ENCODE results near the gene ZNF513.
A peak's percentile ranks its signal among the peaks of the same experiment; 100 is the strongest.

The ZNF513 gene

DNA sequence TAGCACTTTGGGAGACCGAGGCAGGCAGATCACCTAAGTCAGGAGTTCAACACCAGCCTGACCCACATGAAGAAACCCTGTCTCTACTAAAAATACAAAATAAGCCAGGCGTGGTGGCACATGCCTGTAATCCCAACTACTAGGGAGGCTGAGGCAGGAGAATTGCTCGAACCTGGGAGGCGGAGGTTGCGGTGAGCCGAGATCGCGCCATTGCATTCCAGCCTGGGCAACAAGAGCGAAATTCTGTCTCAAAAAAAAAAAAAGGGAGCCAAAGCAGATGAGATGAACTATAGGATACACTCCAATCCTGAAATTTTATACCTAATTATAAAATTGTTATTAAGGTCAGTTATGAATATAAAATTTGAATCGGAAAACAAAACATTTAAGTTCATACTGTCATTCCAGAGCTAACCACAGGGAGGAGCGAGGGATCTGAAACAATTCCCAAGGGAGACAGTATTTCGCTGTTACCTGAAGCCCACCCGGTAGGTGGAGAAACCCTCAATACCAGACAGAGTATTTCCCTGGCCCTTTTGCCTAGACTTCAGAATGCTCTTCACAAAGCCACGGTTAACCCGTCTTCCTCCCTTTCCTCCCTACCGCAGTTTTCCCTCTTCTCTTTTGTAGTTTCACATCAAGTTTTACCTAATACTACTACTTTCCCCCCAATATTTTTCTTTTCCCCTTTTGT is 27.4 kb upstream of the ZNF513 start:
- H3K4me3 Mint-ChIP-seq = peak overlapping the region; percentile 95
- H3K9me3 Mint-ChIP-seq (ENCODE audit: low read depth) = no peaks in the 10 kb centered on the region
- peaks cover 4% of the 10 kb centered on the region for H3K36me3 Mint-ChIP-seq
- peak overlapping the region; percentile 88 for H3K27ac Mint-ChIP-seq
- no peaks in the 10 kb centered on the region for H3K27me3 Mint-ChIP-seq
- H3K4me1 Mint-ChIP-seq (ENCODE audit: low read depth) = peaks cover 43% of the 10 kb centered on the region

DNA sequence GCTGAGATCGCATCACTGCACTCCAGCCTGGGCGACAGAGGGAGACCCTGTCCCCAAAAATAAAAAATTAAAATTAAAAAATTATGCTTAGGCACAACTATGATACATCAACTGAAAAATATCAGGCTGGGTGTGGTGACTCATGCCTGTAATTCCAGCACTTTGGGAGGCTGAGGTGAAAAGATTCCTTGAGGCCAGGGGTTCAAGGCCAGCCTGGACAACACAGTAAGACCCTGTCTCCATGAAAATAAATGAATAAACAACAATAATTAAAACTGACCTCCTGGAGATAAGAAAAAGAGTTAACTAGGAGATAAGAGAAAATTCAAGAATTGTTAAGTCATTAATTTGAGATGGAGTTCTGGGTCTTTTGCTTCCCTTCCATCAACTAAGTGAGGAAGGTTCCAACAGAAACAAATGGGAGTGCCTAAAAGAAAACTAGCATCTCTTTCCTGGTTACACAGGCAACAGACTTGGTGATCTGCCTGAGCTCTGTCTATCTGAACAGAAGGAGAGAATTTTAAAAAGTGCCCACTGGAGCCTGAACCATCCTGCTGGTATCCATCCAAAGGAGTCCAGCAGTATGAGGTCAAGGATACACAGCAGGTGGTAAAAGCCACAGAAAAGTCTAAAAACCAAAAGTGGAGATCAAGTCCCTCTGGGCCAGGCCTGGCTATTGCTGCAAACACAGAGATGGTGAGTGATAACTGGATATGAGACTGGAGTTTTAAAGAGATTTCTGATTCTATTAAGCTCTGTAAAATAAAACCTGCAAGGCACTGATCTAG is 20.0 kb upstream of the ZNF513 start:
- H3K4me3 Mint-ChIP-seq = no peak overlapping the region
- peaks cover 2% of the 10 kb centered on the region for H3K36me3 Mint-ChIP-seq
- H3K27ac Mint-ChIP-seq = peak overlapping the region; percentile 46
- H3K27me3 Mint-ChIP-seq = no peaks in the 10 kb centered on the region
- peaks cover 47% of the 10 kb centered on the region for H3K4me1 Mint-ChIP-seq (ENCODE audit: low read depth)
- H3K9me3 Mint-ChIP-seq (ENCODE audit: low read depth) = no peaks in the 10 kb centered on the region

DNA sequence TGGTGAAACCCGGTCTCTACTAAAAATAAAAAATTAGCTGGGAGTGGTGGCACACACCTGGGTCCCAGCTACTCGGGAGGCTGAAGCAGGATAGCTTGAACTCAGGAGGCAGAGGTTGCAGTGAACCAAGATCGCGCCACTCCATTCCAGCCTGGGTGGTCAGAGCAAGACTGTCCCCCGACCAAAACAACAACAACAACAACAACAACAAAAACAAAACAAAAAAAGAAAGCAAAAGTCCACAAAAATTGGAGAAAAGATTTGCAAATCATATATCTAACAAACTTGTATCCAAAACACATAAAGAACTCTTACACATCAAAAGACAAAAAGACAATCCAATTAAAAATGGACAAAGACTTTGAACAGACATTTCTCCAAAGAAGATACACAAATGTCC is 18.4 kb upstream of the ZNF513 start:
- no peak overlapping the region for H3K4me3 Mint-ChIP-seq
- H3K27ac Mint-ChIP-seq = no peak overlapping the region
- H3K9me3 Mint-ChIP-seq (ENCODE audit: low read depth) = no peaks in the 10 kb centered on the region
- peaks cover 43% of the 10 kb centered on the region for H3K4me1 Mint-ChIP-seq (ENCODE audit: low read depth)
- H3K36me3 Mint-ChIP-seq = peaks cover 2% of the 10 kb centered on the region
- H3K27me3 Mint-ChIP-seq = no peaks in the 10 kb centered on the region

DNA sequence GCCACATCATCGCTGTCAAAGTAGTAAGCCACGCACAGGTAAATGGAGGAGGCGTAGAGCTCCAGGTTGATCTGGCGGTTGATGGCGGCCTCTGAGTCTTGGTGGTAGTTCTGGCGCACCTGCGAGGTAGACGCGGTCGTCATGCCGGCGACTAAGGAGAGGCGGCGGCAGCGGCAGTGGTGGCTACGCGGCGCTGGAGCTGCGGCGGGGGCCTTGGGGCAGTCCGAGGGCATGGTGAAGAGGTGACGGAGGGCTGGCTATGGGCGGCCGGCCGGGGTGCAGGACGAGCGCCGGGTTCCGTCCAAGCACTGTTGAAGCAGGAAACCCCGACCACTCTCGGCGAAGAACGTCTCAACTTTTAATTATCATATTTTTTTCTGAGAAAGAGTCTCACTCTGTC is 12.7 kb upstream of the ZNF513 start:
- H3K27ac Mint-ChIP-seq = no peak overlapping the region
- H3K36me3 Mint-ChIP-seq = peaks cover 10% of the 10 kb centered on the region
- no peaks in the 10 kb centered on the region for H3K9me3 Mint-ChIP-seq (ENCODE audit: low read depth)
- no peak overlapping the region for H3K4me3 Mint-ChIP-seq
- peaks cover 38% of the 10 kb centered on the region for H3K4me1 Mint-ChIP-seq (ENCODE audit: low read depth)
- H3K27me3 Mint-ChIP-seq = no peaks in the 10 kb centered on the region

DNA sequence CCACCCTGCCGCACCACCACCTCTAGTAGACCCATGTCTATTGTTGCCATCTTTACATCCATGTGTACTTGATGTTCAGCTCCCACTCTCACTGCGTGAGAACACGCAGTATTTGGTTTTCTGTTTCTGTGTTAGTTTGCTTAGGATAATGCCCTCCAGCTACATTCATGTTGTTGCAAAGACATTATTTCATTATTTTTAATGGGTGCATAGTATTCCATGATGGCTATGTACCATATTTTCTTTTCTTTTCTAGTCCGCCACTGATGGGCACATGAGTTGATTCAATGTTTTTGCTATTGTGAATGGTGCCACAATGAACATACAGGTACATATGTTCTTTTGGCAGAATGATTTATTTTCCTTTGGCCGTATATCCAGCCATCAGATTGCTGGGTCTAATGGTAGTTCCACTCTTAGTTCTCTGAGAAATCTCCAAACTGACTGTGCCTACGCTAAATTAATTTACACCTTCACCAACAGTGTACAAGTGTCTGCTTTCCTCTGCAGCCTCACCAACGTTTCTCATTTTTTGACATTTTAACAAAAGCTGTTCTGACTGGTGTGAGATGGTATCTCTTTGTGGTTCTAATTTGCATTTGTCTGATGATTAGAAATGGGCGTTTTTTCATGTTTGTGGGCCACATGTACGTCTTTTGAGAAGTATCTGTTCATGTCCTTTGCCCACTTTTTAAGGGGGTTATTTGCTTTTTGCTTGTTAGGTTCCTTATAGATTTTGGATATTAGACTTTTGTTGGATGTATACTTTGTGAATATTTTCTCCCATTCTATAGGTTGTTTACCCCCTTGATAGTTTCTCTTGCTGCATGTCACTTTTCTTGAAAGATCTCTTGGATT is 10.5 kb upstream of the ZNF513 start:
- peaks cover 10% of the 10 kb centered on the region for H3K36me3 Mint-ChIP-seq
- peak overlapping the region; percentile 41 for H3K27ac Mint-ChIP-seq
- peak overlapping the region; percentile 49 for H3K4me3 Mint-ChIP-seq

DNA sequence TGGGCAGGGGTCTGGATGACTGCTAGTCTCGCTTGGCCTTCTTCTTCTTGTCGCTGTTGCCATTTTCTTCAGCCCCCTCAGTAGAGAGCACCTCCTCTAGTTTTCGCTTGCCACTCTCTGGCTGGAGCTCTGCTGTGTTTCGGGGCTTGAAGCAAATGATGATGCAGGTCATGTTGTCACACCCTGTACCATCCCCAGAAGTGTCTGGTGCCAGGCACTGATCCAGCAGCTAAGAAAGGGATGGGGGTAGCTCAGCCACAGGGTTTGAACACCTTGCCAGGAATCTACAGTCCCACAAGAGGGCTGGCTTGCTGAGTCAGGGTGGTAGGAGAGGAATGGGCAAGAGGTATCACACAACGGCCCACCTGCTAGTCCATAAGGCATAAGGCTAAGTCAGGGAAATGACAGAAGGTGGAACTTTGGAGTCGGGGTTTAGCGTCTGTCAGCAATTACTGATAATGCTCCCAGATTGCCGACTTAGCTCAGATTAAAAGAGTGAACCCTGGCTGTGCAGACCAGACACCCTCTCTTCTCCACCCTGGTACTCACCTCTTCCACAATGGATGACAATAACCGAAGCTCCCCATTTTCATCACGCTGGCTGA is 1.1 kb upstream of the ZNF513 start:
- Mint-ChIP-seq H3K4me1 (ENCODE audit: low read depth) (peaks cover 21% of the 10 kb centered on the region), H3K36me3 (peaks cover 12% of the 10 kb centered on the region), H3K27me3 (no peaks in the 10 kb centered on the region), H3K4me3 (peak overlapping the region; percentile 85), H3K9me3 (ENCODE audit: low read depth) (no peaks in the 10 kb centered on the region), H3K27ac (peak overlapping the region; percentile 94)

More for the DNA sequence above, 10.5 kb upstream of the ZNF513 start:
- H3K9me3 Mint-ChIP-seq (ENCODE audit: low read depth) = no peaks in the 10 kb centered on the region
- peaks cover 25% of the 10 kb centered on the region for H3K4me1 Mint-ChIP-seq (ENCODE audit: low read depth)
- H3K27me3 Mint-ChIP-seq = no peaks in the 10 kb centered on the region

DNA sequence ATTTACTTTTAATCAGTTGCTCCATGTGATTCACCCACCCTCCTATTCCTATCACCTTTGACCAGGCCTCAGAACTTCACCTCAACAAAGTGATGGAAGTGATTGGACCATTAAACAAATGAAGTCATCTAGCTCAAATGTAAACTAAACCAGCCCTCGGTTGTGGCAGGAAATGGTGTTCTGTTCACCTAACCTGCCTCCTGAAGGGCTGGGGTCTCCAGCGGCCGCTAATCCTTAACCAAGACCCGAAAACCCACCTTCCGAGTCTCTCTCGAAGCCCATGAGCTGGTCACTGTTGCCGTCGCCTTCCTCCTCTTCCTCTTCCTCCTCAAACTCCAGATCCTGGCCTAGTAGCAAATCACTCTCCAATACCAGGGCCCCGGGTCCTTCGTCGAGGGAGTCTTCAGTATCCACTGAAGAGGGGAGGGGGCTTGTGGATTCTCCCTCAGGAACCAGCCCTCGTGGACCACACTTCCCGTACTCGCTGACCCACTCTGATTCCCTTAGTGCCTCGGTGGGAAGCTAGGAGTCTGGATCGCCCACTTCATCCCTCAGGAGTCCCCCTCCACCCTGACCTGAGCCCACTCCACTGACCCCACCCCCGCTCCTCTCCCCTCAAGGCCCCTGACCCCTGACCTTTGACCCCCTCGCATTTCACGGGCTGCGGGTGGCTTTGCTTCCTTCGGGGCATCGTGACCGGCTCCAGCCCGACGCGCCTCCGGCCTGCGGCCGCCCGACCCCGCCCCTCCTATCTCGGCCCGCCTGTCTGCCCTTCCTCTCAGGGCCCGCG is 503 bp downstream of the ZNF513 start:
- Mint-ChIP-seq H3K36me3 (peaks cover 6% of the 10 kb centered on the region), H3K4me1 (ENCODE audit: low read depth) (peaks cover 21% of the 10 kb centered on the region), H3K27me3 (no peaks in the 10 kb centered on the region), H3K9me3 (ENCODE audit: low read depth) (no peaks in the 10 kb centered on the region), H3K4me3 (peak overlapping the region; percentile 93), H3K27ac (peak overlapping the region; percentile 96)

DNA sequence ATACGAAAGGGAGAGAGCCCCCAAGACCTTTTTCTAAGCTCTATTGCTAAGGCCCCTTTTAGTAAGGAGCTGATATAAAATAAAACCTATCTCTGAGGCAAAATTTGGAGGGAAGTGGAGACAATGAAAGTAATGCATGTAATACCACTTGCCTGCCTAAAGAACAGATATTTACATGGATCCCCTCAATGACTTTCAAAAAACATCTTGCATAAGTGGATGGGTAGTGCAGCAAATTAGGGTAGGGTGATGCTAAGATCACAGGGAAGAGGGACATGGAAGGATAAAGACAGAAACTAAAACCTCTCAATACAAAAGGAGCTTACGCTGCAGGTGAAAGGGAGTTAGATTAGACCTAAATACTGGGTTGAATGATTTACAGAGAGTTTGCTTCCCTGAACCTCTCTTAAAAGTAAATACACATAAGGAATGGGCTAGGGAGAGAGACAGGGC is 1.1 kb downstream of the ZNF513 start:
- no peaks in the 10 kb centered on the region for H3K27me3 Mint-ChIP-seq
- no peaks in the 10 kb centered on the region for H3K9me3 Mint-ChIP-seq (ENCODE audit: low read depth)
- peaks cover 22% of the 10 kb centered on the region for H3K4me1 Mint-ChIP-seq (ENCODE audit: low read depth)
- H3K27ac Mint-ChIP-seq = peak overlapping the region; percentile 96
- H3K36me3 Mint-ChIP-seq = peaks cover 5% of the 10 kb centered on the region
- H3K4me3 Mint-ChIP-seq = peak overlapping the region; percentile 93

DNA sequence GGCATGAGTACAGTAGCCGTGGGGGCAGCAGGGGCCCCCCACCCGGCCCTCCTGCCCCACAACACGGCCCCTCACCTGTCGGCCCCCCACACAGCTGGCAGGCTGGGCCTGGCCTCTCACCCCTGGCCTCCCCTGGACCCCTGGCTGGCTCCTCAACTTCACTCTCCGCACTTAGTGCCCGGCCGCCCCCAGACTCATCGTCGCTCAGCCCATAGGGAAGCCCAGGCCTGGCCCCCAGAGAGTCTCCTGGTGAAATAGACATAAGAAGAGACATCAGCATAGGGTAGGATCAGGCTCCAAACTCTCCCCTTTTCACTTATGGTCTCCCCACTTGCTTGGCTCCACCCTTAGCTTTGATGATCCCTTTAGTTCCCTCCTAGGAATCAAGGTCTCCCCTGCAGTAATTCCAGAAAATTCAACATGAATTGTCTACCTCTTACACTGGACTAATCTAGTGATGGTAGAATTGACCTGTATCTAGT is 1.7 kb downstream of the ZNF513 start:
- peaks cover 21% of the 10 kb centered on the region for H3K4me1 Mint-ChIP-seq (ENCODE audit: low read depth)
- H3K9me3 Mint-ChIP-seq (ENCODE audit: low read depth) = no peaks in the 10 kb centered on the region
- peaks cover 2% of the 10 kb centered on the region for H3K36me3 Mint-ChIP-seq
- H3K27ac Mint-ChIP-seq = peak overlapping the region; percentile 96
- peak overlapping the region; percentile 93 for H3K4me3 Mint-ChIP-seq
- H3K27me3 Mint-ChIP-seq = no peaks in the 10 kb centered on the region

DNA sequence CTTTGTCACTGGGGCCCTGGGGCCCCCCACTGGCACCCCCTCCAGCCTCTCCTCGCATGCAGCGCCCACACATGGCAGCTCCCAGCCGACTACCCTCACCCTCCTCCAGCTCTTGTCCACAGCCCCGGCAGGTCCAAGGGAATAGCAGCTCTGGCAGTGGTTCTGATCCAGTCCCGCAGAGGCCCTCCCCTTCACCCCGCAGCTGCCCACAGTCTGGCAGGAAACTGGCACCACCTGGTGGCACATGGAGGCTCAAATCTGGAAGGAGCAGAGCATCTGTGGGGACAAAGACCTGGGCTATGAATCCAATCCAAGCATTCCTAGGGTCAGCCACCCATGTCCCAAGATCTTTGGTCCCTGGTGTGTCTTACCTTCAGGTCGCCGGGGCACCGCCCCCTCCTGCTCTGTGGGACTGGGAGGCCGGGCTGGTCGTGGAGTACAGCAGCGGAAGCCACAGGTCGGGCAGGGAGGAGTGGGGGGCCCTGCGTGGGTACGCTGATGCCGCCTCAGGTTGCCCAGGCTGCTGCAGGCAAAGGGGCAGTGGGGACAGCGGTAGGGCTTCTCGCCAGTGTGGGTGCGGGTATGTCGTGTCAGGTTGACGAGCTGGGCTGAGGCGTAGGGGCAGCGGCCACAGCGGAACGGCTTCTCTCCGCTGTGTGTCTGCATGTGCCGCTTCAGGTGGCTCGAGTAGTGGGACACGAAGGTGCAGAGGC is 2.3 kb downstream of the ZNF513 start:
- Mint-ChIP-seq H3K9me3 (ENCODE audit: low read depth) (no peaks in the 10 kb centered on the region), H3K27me3 (no peaks in the 10 kb centered on the region), H3K27ac (peak overlapping the region; percentile 22), H3K4me3 (no peak overlapping the region), H3K4me1 (ENCODE audit: low read depth) (peaks cover 21% of the 10 kb centered on the region), H3K36me3 (no peaks in the 10 kb centered on the region)

DNA sequence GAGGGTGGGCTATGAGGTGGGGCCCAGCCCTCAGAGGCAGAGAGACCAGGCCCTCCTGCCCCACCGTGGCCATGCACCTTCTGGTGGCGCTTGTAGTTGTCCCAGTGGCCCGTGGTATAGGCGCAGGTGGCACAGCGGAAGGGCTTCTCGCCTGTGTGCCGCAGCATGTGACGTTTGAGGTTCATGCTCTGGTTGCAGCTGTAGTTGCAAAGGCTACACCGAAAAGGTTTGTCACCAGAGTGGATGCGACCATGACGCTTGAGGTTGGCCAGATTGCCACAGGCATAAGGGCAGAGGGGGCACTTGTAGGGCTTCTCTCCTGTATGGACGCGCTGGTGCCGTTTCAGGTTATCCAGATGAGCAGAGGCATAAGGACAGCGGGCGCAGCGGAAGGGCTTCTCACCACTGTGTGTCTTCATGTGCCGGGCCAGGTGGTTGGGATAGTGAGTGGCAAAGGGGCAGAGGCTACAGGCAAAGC is 2.9 kb downstream of the ZNF513 start:
- H3K36me3 Mint-ChIP-seq = no peaks in the 10 kb centered on the region
- no peak overlapping the region for H3K27ac Mint-ChIP-seq
- H3K9me3 Mint-ChIP-seq (ENCODE audit: low read depth) = no peaks in the 10 kb centered on the region

DNA sequence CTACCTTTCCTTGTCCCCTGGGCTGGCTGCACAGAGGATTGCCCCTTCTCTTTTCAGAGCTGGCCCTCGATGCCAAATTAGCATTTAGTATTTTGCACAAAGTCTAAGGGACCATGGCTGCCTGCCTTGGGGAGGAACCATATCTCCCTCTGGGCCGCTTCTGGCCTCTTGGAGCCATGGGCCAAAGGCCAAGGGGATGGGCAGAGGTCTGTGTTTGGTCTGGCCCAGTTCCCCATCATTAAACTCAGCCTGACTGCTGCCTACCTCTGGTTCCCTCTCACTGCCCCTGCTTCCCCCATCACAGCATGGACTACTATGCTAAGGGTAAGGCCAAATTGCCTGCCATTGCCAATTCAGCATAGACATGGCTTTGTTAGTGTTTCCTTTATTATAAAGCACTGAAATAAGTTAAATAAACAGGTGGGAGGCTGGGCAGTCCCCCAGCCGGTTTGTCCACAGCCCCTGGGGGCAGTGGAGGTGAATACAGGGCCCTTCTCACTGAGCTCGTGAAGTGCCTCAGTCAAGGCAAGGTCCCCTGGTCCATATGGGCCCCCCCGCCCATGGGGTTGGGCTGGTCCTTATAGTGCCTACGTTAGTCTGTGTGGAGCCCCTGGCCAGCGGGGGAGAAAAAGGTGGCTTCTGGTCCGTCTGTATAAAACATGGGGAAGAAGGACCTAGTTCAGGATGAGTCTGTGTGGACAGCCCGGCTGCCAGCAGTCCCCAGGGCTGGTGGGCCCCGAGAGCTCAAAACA is 3.5 kb downstream of the ZNF513 start:
- Mint-ChIP-seq H3K27ac (no peak overlapping the region), H3K4me3 (no peak overlapping the region), H3K27me3 (no peaks in the 10 kb centered on the region), H3K9me3 (ENCODE audit: low read depth) (no peaks in the 10 kb centered on the region), H3K4me1 (ENCODE audit: low read depth) (peaks cover 30% of the 10 kb centered on the region), H3K36me3 (peaks cover 2% of the 10 kb centered on the region)

More for the DNA sequence above, 2.9 kb downstream of the ZNF513 start:
- Mint-ChIP-seq H3K4me1 (ENCODE audit: low read depth) (peaks cover 25% of the 10 kb centered on the region), H3K4me3 (no peak overlapping the region), H3K27me3 (no peaks in the 10 kb centered on the region)
